D721Med (cell line): ENCODE data around the gene LTN1.
A peak's percentile ranks its signal among the peaks of the same experiment; 100 is the strongest.

Experiments
- DNase-seq: peaks from one replicate; pipeline ENCODE4 v3.0.0; 2011; ENCODE audit warnings: low spot score; ENCODE audit not compliant: insufficient read length
- FAIRE-seq: peaks from 2 replicates; lab custom pipeline; 2011; peaks lifted over from hg19 to GRCh38; lab: Jason Lieb, UNC
- TF ChIP-seq, protein P1 (sequence below): IDR thresholded peaks from 2 replicates; pipeline ENCODE4 v1.5.1; 2012; ENCODE audit warnings: mild to moderate bottlenecking, control low read depth; ENCODE audit not compliant: insufficient read depth; ENCODE audit errors: missing control alignments

The LTN1 gene, protein sequence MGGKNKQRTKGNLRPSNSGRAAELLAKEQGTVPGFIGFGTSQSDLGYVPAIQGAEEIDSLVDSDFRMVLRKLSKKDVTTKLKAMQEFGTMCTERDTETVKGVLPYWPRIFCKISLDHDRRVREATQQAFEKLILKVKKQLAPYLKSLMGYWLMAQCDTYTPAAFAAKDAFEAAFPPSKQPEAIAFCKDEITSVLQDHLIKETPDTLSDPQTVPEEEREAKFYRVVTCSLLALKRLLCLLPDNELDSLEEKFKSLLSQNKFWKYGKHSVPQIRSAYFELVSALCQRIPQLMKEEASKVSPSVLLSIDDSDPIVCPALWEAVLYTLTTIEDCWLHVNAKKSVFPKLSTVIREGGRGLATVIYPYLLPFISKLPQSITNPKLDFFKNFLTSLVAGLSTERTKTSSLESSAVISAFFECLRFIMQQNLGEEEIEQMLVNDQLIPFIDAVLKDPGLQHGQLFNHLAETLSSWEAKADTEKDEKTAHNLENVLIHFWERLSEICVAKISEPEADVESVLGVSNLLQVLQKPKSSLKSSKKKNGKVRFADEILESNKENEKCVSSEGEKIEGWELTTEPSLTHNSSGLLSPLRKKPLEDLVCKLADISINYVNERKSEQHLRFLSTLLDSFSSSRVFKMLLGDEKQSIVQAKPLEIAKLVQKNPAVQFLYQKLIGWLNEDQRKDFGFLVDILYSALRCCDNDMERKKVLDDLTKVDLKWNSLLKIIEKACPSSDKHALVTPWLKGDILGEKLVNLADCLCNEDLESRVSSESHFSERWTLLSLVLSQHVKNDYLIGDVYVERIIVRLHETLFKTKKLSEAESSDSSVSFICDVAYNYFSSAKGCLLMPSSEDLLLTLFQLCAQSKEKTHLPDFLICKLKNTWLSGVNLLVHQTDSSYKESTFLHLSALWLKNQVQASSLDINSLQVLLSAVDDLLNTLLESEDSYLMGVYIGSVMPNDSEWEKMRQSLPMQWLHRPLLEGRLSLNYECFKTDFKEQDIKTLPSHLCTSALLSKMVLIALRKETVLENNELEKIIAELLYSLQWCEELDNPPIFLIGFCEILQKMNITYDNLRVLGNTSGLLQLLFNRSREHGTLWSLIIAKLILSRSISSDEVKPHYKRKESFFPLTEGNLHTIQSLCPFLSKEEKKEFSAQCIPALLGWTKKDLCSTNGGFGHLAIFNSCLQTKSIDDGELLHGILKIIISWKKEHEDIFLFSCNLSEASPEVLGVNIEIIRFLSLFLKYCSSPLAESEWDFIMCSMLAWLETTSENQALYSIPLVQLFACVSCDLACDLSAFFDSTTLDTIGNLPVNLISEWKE (N-terminal part only)

DNA sequence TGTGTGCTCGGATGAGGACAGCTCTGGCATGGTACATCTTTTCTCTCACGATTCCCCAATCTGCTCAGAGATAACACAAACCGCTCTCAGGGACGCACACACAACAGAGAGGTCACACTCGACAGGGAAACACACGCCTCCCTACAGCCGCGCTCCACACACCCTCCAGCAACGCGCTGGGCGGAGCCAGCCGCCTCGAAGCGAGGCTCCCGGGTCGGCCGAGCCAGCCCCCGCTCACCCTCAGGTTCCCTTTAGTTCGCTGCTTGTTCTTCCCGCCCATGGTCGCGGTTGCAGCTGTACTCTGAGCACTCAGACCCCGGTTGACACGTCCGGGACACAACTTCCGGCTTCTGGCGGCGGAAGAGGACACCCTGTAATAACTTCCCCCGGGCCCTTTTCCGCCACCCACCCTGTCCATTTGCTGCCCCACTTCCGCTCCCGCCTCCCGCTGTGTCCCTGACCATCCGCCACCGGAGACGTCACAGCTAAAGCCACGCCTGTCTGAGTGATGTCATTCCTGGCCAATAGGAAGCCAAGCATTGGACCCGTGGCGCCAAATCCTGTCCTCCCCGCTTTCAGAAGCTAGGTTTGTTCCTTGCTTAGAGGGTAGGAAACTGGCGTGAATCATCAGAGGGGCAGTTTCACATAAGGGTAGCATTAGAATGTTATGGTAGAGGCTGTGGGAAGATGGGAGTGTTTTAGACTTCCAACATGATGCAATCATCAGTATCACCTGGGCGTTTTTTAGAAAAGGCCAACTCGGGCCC is at the start of gene LTN1:
Gene LTN1, minus strand, starts transcription at position 352 of the 767 bp plus-strand sequence. Its CDS starts 72 bp downstream, at position 280.
- TF ChIP-seq, protein P1, sequence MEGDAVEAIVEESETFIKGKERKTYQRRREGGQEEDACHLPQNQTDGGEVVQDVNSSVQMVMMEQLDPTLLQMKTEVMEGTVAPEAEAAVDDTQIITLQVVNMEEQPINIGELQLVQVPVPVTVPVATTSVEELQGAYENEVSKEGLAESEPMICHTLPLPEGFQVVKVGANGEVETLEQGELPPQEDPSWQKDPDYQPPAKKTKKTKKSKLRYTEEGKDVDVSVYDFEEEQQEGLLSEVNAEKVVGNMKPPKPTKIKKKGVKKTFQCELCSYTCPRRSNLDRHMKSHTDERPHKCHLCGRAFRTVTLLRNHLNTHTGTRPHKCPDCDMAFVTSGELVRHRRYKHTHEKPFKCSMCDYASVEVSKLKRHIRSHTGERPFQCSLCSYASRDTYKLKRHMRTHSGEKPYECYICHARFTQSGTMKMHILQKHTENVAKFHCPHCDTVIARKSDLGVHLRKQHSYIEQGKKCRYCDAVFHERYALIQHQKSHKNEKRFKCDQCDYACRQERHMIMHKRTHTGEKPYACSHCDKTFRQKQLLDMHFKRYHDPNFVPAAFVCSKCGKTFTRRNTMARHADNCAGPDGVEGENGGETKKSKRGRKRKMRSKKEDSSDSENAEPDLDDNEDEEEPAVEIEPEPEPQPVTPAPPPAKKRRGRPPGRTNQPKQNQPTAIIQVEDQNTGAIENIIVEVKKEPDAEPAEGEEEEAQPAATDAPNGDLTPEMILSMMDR = no peak
- FAIRE-seq (peak; percentile 77), DNase-seq (peak; percentile 65)

DNA sequence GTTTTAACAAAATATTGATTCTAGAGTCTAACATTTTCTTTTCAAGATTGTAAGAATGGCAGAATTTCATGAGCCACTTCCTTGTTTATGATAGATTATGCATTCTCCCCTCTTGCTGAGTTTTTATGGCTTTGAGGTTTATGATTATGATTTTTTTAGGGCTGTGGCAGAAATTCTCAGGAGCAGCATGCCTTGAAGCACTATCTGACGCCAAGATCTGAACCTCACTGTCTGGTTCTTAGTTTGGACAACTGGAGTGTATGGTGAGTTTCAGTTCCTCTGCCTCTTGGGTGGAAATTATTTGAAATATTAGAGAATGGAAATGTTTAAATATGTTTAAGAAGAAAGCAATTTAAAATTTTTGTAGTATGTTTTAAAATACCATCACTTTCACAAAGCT is 42.0 kb upstream of the LTN1 start:
- TF ChIP-seq, protein P1 = no peak
- DNase-seq (no peak), FAIRE-seq (no peak)

DNA sequence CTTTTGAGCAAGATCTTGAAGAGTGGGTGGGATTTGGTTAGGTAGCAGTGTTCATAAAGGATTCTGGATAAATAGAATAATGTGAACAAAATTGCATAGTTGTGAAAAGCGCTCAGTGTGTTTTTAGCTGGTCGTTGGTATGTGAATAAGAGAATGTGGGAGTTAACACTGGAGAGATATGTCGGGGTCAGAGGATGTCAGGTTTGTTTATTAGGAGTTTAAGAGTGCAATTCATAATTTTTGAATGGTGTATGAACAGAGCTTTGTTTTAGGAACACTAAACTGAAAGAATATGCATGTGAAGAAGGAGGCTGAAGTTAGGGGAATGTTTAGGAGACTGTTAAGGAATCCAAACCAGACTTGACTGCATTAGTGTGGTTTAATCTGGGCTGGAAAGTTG is 41.2 kb upstream of the LTN1 start:
- FAIRE-seq (no peak), DNase-seq (no peak)
- TF ChIP-seq, protein P1 = no peak

DNA sequence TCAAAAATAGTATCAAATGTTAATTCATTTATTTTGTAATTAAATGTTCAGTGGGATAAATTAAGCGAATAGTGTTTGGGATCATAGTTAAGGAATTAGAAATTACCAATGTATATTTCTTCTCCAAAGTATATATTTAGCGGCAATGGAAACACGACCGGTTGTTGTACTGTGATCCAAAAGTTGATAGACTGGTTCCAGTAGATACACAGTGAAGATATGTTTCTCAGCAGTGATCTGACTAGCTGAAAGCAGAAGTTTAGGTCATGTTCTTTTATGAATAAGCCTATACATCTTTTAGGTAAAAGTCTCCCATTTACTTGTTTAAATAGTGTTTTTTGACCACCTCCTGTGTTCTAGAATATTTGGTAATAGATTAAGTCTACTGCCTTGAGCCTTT is 40.6 kb upstream of the LTN1 start:
- TF ChIP-seq, protein P1 = no peak
- FAIRE-seq (no peak), DNase-seq (no peak)

DNA sequence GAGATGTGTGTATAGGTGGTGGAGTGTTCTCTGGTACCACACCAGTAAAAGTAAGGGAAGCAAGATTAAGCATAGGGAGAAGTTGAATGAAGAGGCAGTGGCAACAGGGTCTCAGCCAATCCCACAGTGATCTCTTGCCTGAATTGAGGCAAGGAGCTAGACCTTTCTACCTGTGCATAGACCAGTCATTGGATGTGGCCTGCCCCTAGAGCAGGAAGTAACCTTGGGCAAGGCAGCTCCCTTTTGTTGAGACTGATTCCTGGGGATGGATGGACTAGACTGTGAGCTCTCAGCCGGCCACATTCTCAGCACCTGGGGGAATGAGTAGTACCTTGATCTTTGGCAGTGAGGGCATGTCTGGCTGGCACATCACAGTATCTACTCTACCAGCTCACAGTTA is 38.2 kb upstream of the LTN1 start:
- FAIRE-seq (no peak), DNase-seq (no peak)
- TF ChIP-seq, protein P1 = no peak

DNA sequence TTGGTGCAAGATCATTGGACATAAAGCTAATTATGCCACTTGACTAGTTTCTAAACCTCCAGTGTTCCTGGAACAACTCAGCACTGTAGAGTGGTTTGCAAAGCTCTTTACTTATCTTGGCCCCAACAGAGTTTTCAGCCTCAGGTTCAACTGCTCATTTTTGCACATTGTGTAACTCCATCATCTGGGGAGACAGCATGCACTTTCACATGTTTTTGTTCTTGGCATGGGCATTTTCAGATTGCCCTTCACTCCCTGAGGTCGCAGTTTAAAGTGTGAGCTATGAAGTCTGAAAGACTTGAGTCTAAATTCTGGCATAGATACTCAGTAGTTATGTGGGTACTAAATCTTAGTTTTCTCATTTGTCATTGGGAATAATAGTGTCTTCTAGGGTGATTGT is 36.8 kb upstream of the LTN1 start:
- TF ChIP-seq, protein P1 = no peak
- FAIRE-seq (no peak), DNase-seq (no peak)
